AG08396 (cell line): ENCODE measurements around the gene MRPL52.
"Not testable (repeated sequence)": the region's sequence is repeated elsewhere in the genome, so short reads cannot be mapped to it uniquely, and the experiment has no call there.

Experiments used
- DNase-seq: peaks from one replicate; pipeline ENCODE4 v3.0.0; 2012; ENCODE audit warnings: low spot score, mixed read lengths

The MRPL52 gene

DNA sequence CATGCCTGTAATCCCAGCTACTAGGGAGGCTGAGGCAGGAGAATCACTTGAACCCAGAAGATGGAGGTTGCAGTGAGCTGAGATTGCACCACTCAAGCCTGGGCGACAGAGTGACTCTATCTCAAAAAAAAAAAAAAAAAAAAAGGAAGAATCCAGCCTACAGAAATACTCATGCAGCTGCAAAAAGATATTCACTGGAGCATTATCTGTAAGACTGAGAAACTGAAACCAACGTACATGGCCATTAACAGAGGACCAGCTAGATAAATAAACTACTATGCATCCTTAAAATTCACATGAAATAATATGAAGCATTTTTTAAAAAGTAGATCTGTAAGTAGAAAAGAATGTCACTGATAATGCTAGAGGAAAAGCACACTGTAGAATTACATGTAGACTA lies 18.0 kb upstream of the MRPL52 start:
- DNase-seq: no peak

DNA sequence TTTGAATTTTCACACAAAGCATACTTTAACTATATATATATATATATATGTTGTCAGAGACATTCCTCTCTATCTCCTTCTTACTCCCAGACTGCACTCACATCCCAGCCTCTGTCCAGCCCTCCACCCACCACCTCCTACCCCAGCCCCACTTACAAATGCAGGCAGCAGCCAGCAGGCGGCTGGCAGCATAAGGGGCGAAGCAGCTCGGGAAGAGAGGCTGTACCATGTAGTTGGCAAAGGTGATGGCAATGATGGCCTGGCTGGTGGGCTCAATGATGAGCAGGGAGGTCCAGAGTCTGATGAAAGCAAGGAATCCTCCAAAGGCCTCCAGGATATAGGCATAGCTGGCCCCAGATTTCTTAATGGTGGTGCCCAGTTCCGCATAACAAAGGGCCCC lies 16.9 kb upstream of the MRPL52 start:
- no peak for DNase-seq

DNA sequence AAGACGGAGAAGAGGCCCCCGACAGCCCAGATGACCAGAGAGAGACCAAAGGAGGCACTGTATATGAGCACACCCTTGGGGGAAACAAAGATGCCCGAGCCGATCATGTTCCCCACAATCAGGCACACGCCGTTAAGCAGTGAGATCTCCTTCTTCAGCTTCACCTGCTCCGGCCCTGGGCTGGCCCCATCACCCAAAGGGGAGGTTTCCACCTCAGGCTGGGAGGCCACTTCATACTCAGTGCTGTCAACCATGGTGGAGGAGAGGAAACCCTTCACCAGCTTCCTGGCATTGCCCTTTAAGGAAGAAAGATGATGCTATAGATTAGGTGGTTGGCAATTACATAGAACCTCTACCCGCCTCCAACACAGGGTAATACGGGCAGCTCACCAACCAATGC lies 16.5 kb upstream of the MRPL52 start:
- DNase-seq: no peak

DNA sequence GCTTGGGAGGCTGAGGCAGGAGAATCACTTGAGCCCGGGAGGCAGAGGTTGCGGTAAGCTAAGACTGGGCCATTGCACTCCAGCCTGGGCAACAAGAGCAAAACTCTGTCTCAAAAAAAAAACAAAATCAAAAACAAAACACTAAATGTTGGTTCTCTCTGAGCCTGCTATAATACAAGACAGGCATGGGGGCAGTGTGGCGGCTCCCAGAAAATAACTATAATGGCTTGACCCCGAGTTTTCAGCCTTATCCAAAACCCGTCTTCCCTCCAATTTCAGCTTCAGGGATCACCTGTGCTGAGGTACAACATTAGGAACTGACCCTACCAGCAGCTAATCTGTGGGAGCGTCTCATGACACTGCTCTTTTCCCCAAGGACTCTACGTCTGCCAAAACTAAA lies 15.3 kb upstream of the MRPL52 start:
- no peak for DNase-seq

DNA sequence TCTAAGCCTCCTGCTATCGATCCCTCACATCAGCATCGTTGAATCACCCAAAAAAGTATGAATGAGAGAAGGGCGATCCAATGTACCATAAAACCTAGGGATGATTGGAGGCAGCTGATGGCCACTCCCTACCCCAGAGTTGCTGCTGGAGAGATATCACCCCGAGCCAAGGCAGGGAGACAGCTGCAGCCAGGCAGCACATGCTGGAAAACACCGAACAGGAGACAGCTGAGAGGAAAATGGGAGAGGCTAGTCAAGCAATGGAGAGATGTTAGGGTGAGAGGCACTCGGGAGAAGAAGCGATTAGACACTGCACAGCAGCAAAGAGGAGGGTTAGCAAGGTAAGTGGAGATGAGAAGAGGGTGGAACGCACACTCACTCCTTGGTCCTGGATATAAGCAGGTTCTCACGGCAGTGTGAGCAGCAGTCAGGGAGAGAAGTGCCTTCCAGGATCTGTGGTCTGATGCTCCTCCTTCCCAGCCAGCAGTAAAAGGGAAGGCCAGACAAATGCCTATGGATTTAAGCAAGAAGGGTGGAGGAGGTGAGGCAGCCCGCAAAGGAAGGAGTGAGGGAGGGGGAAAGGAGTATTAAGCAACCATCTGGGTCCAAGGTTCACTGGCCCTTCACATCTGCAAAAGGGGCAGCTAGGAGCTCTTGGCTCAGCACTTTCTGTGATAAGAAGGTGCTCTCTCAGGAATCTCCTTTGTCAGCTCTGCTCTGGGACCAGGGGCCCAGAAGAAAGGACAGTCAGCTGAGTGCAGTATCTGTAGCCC lies 14.6 kb upstream of the MRPL52 start, which contains the start of gene SLC7A7:
TSS of gene SLC7A7 (minus strand) at position 495 of the 773 bp plus-strand sequence. CDS start 2,037 bp downstream, outside the sequence.
- DNase-seq: no peak

DNA sequence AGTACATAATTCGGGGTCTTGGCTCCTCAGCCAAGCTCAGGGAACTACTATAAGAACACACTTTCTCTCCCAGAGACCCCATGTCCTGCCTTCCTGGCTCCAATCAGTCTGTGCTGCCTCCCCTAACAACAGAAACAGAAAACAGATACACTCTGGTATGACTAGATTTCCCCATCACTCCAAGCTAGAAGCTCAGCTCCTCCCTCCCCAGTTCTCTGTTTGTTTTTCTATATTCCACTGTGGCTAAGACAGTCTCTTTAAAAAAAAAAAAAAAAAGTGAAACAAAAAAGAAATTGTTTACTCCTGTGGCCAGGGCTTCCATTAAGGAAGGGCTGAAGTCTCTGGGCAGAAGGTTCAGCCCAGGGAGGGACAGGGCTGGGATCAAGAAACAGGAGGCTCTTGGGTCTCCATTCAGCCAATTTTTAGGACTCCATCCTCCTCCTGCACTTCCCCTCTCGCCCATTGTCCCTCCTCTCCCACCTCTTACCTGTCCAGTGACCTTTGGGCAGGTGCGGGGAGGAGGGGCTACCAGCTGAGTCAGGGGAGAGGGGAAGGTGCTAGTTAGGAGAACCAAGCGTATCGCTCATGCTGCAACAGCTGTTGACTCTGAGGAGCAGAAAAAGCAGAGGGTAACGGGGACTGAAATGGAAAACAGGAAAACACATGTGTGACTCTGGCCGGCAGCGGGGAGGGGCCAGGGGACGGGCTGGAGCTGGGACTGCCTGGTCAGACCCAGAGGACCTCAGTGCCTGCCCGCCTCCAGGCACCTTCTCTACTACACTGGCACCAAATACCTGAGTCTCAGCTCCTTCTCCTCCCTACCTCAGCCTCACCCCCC lies 10.3 kb upstream of the MRPL52 start:
- DNase-seq: peak; percentile 77

DNA sequence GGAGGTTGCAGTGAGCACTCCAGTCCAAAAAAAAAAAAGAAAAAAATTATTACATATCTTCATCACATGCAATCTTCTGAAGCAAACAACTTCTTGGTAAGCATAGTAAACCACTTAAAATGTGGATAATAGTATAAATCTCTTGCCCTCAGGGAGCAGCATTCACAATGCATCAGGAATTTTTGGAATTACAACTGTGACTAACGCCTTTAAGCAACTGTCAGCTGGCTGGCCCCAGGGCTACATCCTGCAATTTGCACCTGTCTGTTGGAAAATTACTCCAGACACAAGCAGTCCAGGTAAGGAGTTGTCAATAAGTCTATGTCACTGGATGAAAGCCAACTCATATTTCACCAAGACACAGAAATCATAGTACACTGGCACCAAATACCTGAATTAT lies 9.0 kb upstream of the MRPL52 start:
- no peak for DNase-seq

DNA sequence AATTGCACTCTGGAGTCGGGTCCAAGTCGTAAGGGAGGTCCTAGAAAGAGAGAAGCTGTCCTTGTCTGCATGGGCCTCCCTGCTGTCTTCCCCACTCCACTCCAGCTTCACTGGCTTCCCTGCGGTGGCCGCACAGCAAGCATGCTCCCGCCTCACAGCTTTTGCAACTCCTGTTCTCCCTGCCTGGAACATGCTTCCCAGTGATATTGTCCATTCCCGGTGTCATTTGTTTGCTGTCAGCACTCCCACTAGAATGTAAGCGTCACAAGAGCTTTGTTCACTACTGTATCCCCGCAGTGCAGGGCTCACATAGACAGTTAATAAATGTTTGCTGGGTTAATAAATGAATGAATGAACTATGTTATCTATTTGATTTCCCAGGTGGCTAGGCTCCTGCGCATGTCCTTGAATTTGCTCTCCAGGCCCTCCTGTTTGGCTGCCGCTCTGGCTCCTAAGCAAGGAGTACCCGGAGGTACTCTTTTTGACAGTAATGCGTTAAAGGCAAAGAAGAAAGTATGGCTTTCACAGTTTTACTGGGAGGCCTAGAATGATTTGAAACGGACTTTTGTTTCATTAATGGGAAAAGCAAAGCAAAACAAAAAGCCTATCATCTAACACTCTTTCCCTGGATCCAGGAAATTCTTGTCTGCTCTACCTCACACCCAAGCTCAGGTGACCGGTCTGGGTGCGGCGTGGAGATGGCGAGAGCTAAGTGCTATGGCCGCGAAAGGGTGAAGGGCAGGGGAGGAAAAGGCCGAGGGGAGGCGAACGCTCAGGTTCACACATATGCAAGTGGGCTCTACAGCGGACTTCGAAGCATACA lies 8.3 kb upstream of the MRPL52 start:
- no peak for DNase-seq

DNA sequence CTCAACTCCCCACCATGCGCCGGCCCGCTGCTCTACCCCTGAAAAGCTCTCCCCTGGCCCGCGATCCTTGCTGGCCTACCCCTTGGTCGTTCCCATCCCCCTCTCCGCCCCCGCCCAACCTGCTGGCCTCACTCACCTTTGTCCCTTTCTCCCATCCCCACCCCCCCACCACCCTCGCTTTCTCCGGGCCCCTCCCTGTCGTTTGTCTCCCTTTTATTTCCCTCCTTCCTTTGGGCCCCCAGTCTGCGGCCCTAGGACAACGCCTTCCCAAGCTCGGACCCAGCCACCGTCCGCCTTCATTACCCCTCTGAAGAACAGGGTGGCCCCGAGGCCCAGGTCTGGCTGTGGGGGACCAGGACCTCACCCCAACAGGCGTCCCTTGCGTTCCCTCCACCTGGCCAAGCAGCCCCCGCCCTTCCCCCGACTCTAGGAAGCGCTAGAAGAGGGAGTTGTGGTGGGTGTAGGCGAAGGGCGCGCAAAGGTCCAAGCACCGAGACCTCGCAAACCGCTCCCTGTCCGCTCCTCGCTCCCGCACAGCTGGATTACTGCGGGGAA lies 7.6 kb upstream of the MRPL52 start:
- DNase-seq: no peak

DNA sequence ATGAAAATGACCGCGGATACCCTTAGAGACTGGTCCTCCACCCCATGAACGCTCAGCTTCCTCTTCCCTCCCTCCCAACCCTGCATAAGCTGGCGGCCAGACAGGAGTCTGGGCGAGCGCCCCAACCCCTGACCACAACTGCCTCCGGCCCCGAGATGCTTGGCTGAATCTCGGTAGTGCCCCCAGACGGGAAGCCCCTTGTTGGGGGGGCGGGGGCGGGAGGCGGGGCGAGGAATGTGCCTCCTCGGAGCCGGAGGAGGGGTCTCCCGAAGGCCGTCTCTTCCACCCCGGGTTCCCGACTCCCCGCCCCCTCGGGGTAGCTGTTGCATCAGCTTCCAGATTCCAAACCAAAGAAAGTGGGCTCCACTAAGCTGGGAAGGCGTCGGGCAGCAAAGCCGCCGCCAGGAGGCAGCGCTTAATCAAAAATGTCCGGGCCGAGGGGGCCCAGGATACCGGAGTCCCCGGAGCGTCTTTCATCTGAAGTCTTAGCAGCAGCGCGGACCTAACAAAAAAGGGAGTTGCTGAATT lies 7.1 kb upstream of the MRPL52 start:
- peak; percentile 82 for DNase-seq

DNA sequence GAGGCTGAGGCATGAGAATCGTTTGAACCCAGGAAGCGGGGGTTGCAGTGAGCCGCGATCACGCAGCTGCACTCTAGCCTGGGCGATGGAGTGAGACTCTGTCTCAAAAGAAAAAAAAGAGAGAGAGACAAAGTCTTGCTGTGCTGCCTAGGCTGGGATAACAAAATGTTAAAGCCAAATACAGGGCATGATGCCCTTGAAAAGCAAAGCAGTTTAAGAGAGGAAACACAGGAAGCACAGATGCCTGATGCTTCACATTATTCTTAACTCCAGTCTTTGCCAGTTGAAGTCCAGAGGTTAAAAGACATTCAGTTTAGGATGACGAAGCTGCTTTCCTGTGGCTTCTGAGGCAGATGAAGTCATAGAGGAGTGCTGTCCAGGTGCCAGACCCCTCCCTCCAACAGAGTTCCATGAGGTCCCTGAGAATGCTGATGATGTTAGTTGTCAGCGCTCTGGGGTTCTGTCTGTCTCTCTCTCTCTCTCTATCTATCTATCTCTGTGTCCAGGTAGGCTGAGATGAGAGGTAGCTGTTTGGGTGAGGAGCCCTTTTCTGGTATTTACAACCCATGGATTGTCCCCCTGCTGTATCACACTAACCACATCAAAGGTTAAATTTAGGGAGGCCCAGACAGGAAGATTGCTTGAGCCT lies 4.9 kb upstream of the MRPL52 start:
- DNase-seq: peak; percentile 81

DNA sequence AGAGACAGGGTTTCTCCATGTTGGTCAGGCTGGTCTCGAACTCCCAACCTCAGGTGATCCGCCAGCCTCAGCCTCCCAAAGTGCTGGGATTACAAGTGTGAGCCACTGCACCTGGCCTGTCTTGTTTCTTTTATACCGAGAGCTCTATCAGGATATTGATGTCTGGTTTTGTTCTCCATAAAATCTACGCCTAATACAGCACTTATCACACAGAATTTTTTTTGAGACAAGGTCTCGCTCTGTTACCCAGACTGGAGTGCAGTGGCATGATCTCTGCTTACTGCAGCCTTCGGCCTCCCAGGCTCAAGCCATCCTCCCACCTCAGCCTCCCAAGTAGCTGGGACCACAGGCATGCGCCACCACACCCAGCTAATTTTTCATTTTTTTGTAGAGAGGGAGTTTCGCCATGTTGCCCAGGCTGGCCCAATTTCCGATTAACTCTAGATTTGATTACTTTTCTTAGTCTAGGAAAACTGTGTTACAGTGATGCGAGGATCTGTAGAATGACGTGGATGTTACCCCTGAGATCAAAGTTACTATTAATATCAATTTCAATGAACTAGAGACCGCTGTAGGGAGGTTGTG lies 519 bp upstream of the MRPL52 start:
- DNase-seq: not testable (repeated sequence)

DNA sequence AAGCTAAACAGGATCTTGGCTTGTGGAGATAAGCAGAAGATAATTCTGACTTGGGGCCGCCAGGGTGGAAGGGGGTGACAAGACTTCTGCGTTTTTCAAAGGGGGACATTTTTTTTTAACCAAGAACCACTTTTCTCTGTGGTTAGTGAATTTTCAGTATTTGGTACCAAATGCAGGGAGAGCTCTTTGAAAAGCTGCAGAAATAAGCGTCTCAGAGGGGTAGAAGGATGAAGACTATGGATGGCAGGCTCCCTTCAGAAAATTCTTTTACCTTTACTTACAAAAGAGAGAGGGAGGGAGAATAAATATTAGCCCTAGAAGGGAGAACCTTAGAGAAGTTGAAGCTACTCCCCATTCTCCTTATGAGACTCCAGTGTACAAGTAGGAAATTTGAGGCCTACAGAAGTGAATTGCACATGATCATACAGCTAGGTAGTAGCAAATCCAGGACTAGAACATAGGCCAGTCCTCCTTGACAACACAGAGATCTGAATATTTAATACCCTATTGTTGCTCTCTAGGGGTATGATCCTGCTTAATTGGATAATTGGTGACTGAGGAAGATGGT lies 840 bp downstream of the MRPL52 start:
- no peak for DNase-seq

DNA sequence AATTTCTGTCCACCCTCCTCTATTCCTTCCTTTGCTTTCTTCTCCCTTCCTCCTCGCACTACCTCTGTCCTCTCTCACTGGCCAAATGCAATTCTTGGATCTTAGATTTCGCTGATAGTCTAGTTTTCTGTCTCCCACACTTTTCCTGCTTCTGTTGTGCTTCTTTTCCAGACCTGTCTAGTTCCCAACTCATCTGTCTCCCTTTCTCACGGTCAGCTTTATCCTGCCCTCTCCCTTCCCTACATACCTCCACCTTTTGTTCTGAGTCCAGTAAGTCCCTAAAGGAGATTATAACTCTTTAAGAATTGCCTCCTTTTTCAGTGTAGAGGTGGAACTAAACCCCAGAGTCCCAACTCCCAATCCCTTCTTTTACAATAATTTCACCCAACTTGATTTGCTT lies 5.8 kb downstream of the MRPL52 start:
- DNase-seq: no peak

DNA sequence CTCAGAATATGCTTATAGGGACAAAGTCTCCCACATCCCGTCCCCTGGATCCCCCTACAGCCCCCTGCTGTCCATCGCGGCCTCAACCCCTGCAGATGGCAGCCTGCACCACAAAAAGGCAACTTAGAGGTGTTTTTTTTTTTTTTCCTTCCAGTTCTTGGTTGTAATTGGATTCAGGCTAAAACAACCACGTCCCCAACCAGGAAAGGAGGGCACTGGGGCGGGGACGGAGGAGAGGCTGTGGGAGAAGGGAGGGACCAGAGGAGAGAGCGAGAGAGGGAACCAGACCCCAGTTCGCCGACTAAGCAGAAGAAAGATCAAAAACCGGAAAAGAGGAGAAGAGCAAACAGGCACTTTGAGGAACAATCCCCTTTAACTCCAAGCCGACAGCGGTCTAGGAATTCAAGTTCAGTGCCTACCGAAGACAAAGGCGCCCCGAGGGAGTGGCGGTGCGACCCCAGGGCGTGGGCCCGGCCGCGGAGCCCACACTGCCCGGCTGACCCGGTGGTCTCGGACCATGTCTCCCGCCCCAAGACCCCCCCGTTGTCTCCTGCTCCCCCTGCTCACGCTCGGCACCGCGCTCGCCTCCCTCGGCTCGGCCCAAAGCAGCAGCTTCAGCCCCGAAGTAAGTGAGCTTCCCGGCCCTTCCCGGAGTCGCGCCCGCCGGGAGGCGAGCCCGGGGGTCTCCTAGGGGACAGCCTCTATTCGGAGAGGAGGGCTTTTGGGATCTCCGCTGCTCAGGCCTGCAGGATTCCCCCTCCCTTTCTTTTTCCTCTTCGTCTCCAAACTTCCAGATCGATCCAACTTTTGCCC lies 6.8 kb downstream of the MRPL52 start, which contains the start of gene MMP14:
TSS of gene MMP14 (plus strand) at position 285 of the 813 bp plus-strand sequence. CDS start at position 518, 233 bp downstream.
- peak; percentile 92 for DNase-seq

DNA sequence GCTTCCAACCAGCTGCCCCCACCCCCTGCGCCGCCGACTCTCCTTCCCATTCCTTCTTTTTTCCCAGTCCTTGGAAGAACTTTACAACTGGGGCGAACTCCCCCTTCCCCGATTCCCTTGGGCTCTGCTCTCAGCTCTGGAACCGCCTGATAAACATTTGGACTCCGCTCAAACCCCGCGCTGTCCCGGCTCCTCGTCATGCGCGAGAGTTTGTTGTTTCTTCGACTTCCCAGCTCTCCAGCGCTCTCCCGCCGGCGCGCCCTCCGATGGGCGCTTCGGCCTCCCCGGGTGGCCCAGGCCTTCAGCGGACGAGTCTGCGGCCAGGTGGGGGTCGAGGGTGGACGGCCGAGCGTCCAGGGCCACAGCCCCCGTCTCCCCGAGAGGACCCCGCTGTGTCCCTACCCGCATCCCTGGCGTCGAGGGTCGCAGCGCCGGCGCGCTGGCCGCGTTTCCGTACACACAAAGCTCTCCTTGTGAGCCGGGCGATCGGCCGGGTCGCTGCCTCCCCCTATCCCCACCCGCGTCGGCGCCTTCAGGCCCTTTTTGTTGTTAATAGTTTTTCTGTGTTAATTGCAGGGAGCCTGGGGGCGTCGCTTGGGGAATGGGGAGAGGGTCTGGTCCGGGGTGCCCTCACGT lies 7.5 kb downstream of the MRPL52 start:
- DNase-seq: peak; percentile 76

DNA sequence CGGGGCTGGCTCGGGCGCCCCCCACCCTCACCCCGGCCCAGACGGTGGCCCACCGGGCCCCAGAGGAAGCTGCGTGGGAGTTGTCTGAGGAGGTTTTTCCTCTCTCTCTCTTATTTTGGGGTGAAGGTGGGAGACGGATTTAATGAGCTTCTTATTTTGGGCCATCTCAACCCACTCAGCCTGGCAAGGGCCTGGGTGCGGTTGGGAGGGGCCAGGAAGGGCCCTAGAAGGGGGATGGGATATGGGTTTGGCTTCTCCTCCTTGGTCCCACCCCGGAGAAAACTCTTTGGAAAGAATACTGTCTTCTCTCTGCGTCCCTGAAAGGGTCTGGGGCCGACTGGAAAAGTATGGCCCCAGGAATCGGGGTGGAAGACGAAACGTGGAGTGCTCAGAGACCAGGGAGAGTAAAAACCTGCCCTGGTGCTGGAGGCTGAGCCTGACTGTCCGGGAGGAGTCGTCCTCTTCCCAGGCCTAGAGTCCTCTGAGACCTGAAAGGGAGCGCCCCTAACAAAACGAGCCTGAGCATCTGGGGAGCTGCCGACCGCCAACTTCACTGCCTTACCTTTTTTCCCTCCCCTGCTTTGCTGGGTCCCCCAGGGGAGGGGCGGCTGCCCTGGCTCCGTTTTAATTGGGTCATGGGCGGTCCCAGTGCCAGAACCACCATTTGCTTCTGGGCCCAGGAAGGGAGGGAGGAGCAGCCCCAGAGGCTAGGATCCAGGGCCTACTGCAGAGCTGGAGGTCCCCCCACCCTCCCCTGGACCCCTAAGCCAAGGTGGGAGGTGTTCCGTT lies 8.3 kb downstream of the MRPL52 start:
- no peak for DNase-seq

DNA sequence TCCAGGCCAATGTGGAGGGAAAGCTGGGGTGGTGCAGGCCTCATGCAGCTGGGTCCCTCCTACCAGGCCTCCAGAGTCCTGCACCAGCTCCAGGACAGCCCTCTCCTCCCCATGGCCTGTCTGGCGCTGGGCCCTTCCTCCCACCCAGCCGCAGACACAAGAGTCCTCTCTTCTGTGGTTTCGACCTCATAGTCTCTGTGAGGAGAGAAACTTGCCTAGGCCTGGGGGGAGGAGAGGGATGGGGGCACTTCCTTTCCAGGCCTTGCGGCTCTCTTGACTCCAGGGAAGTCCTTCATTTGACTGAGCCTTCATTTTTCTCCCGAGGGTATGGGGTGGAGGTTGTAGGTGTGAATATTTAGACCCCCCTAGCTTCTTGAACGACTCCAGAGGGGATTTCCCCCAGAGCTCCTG lies 8.9 kb downstream of the MRPL52 start:
- peak; percentile 64 for DNase-seq
